H9 (cell line): ENCODE measurements around the gene MTMR12. TPM values are rescaled to one million over a fixed set of nuclear protein-coding genes. Genes with fewer than 3 reads are reported as not detected.

Source experiments
- DNase-seq: peaks from one replicate; pipeline ENCODE4 v3.0.0-alpha.2; 2017
- H2AFZ ChIP-seq: one replicate; pipeline ENCODE4 v1.6.1; 2013; ENCODE audit warnings: mild to moderate bottlenecking, low read length, control low read depth, moderate library complexity
- H2AK5ac ChIP-seq: 2 replicates; pipeline ENCODE4 v1.6.1; 2013; ENCODE audit warnings: low read length, control low read depth, mixed read lengths; ENCODE audit not compliant: insufficient read length
- H2BK120ac ChIP-seq: one replicate; pipeline ENCODE4 v1.6.1; 2013; ENCODE audit warnings: low read depth, mild to moderate bottlenecking, low read length, control low read depth, inconsistent platforms; ENCODE audit not compliant: poor library complexity, severe bottlenecking
- H2BK12ac ChIP-seq: 2 replicates; pipeline ENCODE4 v1.6.1; 2013; ENCODE audit warnings: low read length, control low read depth, mixed read lengths, low read depth; ENCODE audit not compliant: insufficient read length
- H2BK15ac ChIP-seq: 2 replicates; pipeline ENCODE4 v1.6.1; 2013; ENCODE audit warnings: low read depth, low read length, control low read depth
- H2BK20ac ChIP-seq: one replicate; pipeline ENCODE4 v1.6.1; 2013; ENCODE audit warnings: low read depth, mild to moderate bottlenecking, low read length, control low read depth, inconsistent platforms; ENCODE audit not compliant: poor library complexity, severe bottlenecking
- H2BK5ac ChIP-seq: 2 replicates; pipeline ENCODE4 v1.6.1; 2013; ENCODE audit warnings: low read length, control low read depth, mixed read lengths; ENCODE audit not compliant: insufficient read length
- H3K14ac ChIP-seq: 2 replicates; pipeline ENCODE4 v1.6.1; 2013; ENCODE audit warnings: low read length, control low read depth; ENCODE audit not compliant: insufficient read depth
- H3K18ac ChIP-seq: 2 replicates; pipeline ENCODE4 v1.6.1; 2013; ENCODE audit warnings: low read depth, mild to moderate bottlenecking, mixed read lengths, low read length, control low read depth; ENCODE audit not compliant: insufficient read length
- H3K23ac ChIP-seq: 2 replicates; pipeline ENCODE4 v1.6.1; 2013; ENCODE audit warnings: low read length, control low read depth, mixed read lengths, low read depth; ENCODE audit not compliant: insufficient read length
- H3K23me2 ChIP-seq: 2 replicates; pipeline ENCODE4 v1.6.1; 2013; ENCODE audit warnings: low read depth, mild to moderate bottlenecking, mixed read lengths, low read length, control low read depth; ENCODE audit not compliant: insufficient read length, poor library complexity, severe bottlenecking
- H3K27ac ChIP-seq: 2 replicates; pipeline ENCODE4 v1.5.1; 2013; ENCODE audit warnings: low read length, control low read depth, mixed read lengths, low read depth; ENCODE audit not compliant: insufficient read length
- H3K27me3 ChIP-seq: 2 replicates; pipeline ENCODE4 v1.6.1; 2013; ENCODE audit warnings: low read length, control low read depth, inconsistent platforms; ENCODE audit not compliant: insufficient read depth
- H3K4ac ChIP-seq: 2 replicates; pipeline ENCODE4 v1.6.1; 2013; ENCODE audit warnings: low read depth, mild to moderate bottlenecking, control low read depth, inconsistent platforms, low read length, moderate library complexity
- H3K4me1 ChIP-seq: 2 replicates; pipeline ENCODE4 v1.6.1; 2013; ENCODE audit warnings: low read length, control low read depth, inconsistent platforms; ENCODE audit not compliant: insufficient read depth
- H3K4me2 ChIP-seq: 2 replicates; pipeline ENCODE4 v1.6.1; 2013; ENCODE audit warnings: low read length, control low read depth, mixed read lengths; ENCODE audit not compliant: insufficient read length, insufficient read depth
- H3K56ac ChIP-seq: 2 replicates; pipeline ENCODE4 v1.6.1; 2013; ENCODE audit warnings: low read depth, mild to moderate bottlenecking, mixed read lengths, low read length, control low read depth; ENCODE audit not compliant: insufficient read length
- H3K79me1 ChIP-seq: 2 replicates; pipeline ENCODE4 v1.6.1; 2013; ENCODE audit warnings: low read depth, mild to moderate bottlenecking, moderate library complexity, low read length, control low read depth, inconsistent platforms; ENCODE audit not compliant: insufficient read depth, poor library complexity, severe bottlenecking
- H3K79me2 ChIP-seq: 2 replicates; pipeline ENCODE4 v1.6.1; 2013; ENCODE audit warnings: low read length, control low read depth, inconsistent platforms; ENCODE audit not compliant: insufficient read depth
- H3K9ac ChIP-seq: 2 replicates; pipeline ENCODE4 v1.6.1; 2013; ENCODE audit warnings: low read length, control low read depth, mixed read lengths; ENCODE audit not compliant: insufficient read length; ENCODE audit errors: extremely low read depth
- H3K9me3 ChIP-seq: one replicate; pipeline ENCODE4 v1.6.1; 2013; ENCODE audit warnings: low read depth, low read length, inconsistent platforms; ENCODE audit not compliant: control insufficient read depth
- H3T11ph ChIP-seq: one replicate; pipeline ENCODE4 v1.6.1; 2013; ENCODE audit warnings: mild to moderate bottlenecking, low read length, control low read depth, inconsistent platforms
- H4K20me1 ChIP-seq: one replicate; pipeline ENCODE4 v1.6.1; 2013; ENCODE audit not compliant: control insufficient read depth, insufficient read length, insufficient read depth
- H4K5ac ChIP-seq: 2 replicates; pipeline ENCODE4 v1.6.1; 2013; ENCODE audit warnings: low read depth, mild to moderate bottlenecking, mixed read lengths, low read length, control low read depth; ENCODE audit not compliant: insufficient read length
- H4K8ac ChIP-seq: replicated peaks from 2 replicates; pipeline ENCODE4 v1.6.1; 2013; ENCODE audit warnings: low read length, control low read depth, mixed read lengths, low read depth; ENCODE audit not compliant: insufficient read length
- H4K91ac ChIP-seq: 2 replicates; pipeline ENCODE4 v1.6.1; 2013; ENCODE audit warnings: low read depth, mild to moderate bottlenecking, moderate library complexity, mixed read lengths, low read length, control low read depth; ENCODE audit not compliant: insufficient read length
- H3K27ac Mint-ChIP-seq, 3 experiments: 2 replicates in 2 of 3; 3 replicates in 1 of 3; pipeline ENCODE4 v1.8.0; 2020 to 2021; ENCODE audit warnings: mixed read lengths in 3 of 3, mild to moderate bottlenecking in 1 of 3, moderate library complexity in 1 of 3
- H3K27me3 Mint-ChIP-seq: 2 replicates; pipeline ENCODE4 v1.8.0; 2021; ENCODE audit warnings: low read depth, mild to moderate bottlenecking, moderate library complexity, mixed read lengths
- H3K36me3 Mint-ChIP-seq, 3 experiments: 2 replicates in 2 of 3; 3 replicates in 1 of 3; pipeline ENCODE4 v1.8.0; 2020 to 2021; ENCODE audit warnings: low read depth in 3 of 3, mixed read lengths in 3 of 3; ENCODE audit not compliant: insufficient read depth in 1 of 3
- H3K4me1 Mint-ChIP-seq, 2 experiments: 2 replicates each; pipeline ENCODE4 v1.8.0; 2020; ENCODE audit warnings: mixed read lengths in 2 of 2
- H3K4me3 Mint-ChIP-seq, 2 experiments: 2 replicates in 1 of 2; 3 replicates in 1 of 2; pipeline ENCODE4 v1.8.0; 2020 to 2021; ENCODE audit warnings: mild to moderate bottlenecking in 2 of 2, mixed read lengths in 2 of 2, moderate library complexity in 1 of 2
- H3K9me3 Mint-ChIP-seq, 2 experiments: 2 replicates in 1 of 2; 3 replicates in 1 of 2; pipeline ENCODE4 v1.8.0; 2020; ENCODE audit warnings: mild to moderate bottlenecking in 2 of 2, mixed read lengths in 2 of 2, moderate library complexity in 1 of 2
- CTCF ChIP-seq: fragments of 200-600 bp; sonication (generic); conservative IDR thresholded peaks from 3 replicates; pipeline ENCODE4 v1.8.0; 2021; ENCODE audit warnings: antibody characterized with exemption, mild to moderate bottlenecking
- WGBS: extraction: QIAGEN DNeasy Blood & Tissue Kit; methylation state at CpG from one replicate; pipeline ENCODE4 v1.1.7; 2013; ENCODE audit warnings: missing lambda C conversion rate, low lambda C conversion rate, mixed read lengths; ENCODE audit not compliant: insufficient read length; ENCODE audit errors: extremely low coverage; 5-methylcytosine and 5-hydroxymethylcytosine counted together
- total RNA-seq: library from RNA; stranded (reverse); gene quantifications from 2 replicates; pipeline ENCODE4 v1.2.1, GENCODE V29; 2021

The MTMR12 gene
- total RNA-seq, 1 experiment from 2014 or later = 39.3 TPM

GRCh38 chr5:32254881-32255539, 57.7 kb downstream of the MTMR12 start:
- no peak overlapping the region for H4K91ac ChIP-seq
- H2BK20ac ChIP-seq = no peak overlapping the region
- H3K79me1 ChIP-seq = no peaks in the 10 kb centered on the region
- no peaks in the 10 kb centered on the region for H3K79me2 ChIP-seq
- H3K4me2 ChIP-seq = no peak overlapping the region
- peaks cover 31 to 84% (median 75%) of the 10 kb centered on the region in 3 experiments for H3K36me3 Mint-ChIP-seq
- H3K23ac ChIP-seq = no peak overlapping the region
- no peaks in the 10 kb centered on the region for H3K9me3 Mint-ChIP-seq
- H3K4me3 Mint-ChIP-seq = no peak overlapping the region
- H4K8ac ChIP-seq = no peak overlapping the region
- H3K14ac ChIP-seq = no peak overlapping the region
- H4K20me1 ChIP-seq = no peaks in the 10 kb centered on the region
- WGBS = no CpG with 5 or more reads among the region's 5 CpGs
- no peak overlapping the region for H2BK12ac ChIP-seq
- H3K27ac Mint-ChIP-seq = peak overlapping the region in 1 of 3 experiments; percentile 26; a peak in 1 of 7 replicates
- no peak overlapping the region for H2AFZ ChIP-seq
- H3K27me3 Mint-ChIP-seq = no peaks in the 10 kb centered on the region
- TF ChIP-seq CTCF = no peak
- no peak overlapping the region for H2BK15ac ChIP-seq
- H3K9me3 ChIP-seq = no peaks in the 10 kb centered on the region
- no peak overlapping the region for H3T11ph ChIP-seq
- no peak overlapping the region for H3K56ac ChIP-seq
- no peak overlapping the region for H2BK120ac ChIP-seq
- no peaks in the 10 kb centered on the region for H3K27me3 ChIP-seq
- no peaks in the 10 kb centered on the region for H3K4me1 ChIP-seq
- no peak overlapping the region for H4K5ac ChIP-seq
- no peak overlapping the region for H2BK5ac ChIP-seq
- no peak overlapping the region for H3K4ac ChIP-seq
- H3K18ac ChIP-seq = no peak overlapping the region
- no peaks in the 10 kb centered on the region for H3K23me2 ChIP-seq
- no peak overlapping the region for H2AK5ac ChIP-seq
- no peak for DNase-seq
- H3K4me1 Mint-ChIP-seq = peaks cover 5 to 13% of the 10 kb centered on the region in 2 experiments
- H3K27ac ChIP-seq = no peak overlapping the region
- H3K9ac ChIP-seq = no peak overlapping the region
